GM19023 (cell line): ENCODE measurements around the gene MLLT3.

Experiments used
- ATAC-seq: cut with Tn5 transposase; IDR thresholded peaks from one replicate; pipeline ENCODE4 v1.9.1; 2021; ENCODE audit warnings: mild to moderate bottlenecking, moderate library complexity; ENCODE audit not compliant: unreplicated experiment

Gene MLLT3

GRCh38 chr9:20630241-20630943, 8.1 kb upstream of the MLLT3 start:
- ATAC-seq = no peak

- ATAC-seq = no peak
Measured at GRCh38 chr9:20625003-20625349, 2.7 kb upstream of the MLLT3 start.

- ATAC-seq = no peak
Measured at GRCh38 chr9:20624201-20625002, 2.1 kb upstream of the MLLT3 start.

GRCh38 chr9:20623748-20624124, 1.4 kb upstream of the MLLT3 start:
- no peak for ATAC-seq

GRCh38 chr9:20623021-20623747, 885 bp upstream of the MLLT3 start:
- ATAC-seq = peak; percentile 3

GRCh38 chr9:20621471-20622329, 599 bp downstream of the MLLT3 start:
- ATAC-seq = peak; percentile 21

GRCh38 chr9:20620650-20621470, 1.4 kb downstream of the MLLT3 start:
- ATAC-seq = no peak

- no peak for ATAC-seq
Measured at GRCh38 chr9:20619487-20620200, 2.7 kb downstream of the MLLT3 start.

GRCh38 chr9:20618361-20618802, 3.9 kb downstream of the MLLT3 start:
- no peak for ATAC-seq

GRCh38 chr9:20616808-20617207, 5.5 kb downstream of the MLLT3 start:
- ATAC-seq = no peak

- no peak for ATAC-seq
Measured at GRCh38 chr9:20614602-20615216, 7.6 kb downstream of the MLLT3 start.

- ATAC-seq = no peak
Measured at GRCh38 chr9:20611691-20612287, 10.5 kb downstream of the MLLT3 start.

- ATAC-seq = no peak
Measured at GRCh38 chr9:20610591-20610990, 11.7 kb downstream of the MLLT3 start.

GRCh38 chr9:20608582-20608981, 13.7 kb downstream of the MLLT3 start:
- no peak for ATAC-seq

- no peak for ATAC-seq
Measured at GRCh38 chr9:20606652-20607051, 15.6 kb downstream of the MLLT3 start.

GRCh38 chr9:20604562-20604961, 17.7 kb downstream of the MLLT3 start:
- ATAC-seq = peak; percentile 82

- ATAC-seq = no peak
Measured at GRCh38 chr9:20603524-20604268, 18.6 kb downstream of the MLLT3 start.

- no peak for ATAC-seq
Measured at GRCh38 chr9:20601292-20601691, 21.0 kb downstream of the MLLT3 start.
